Esophagus squamous epithelium (tissue), 5 donors: ENCODE measurements around the gene FKBP4. TPM values are rescaled to one million over a fixed set of nuclear protein-coding genes. Genes with fewer than 3 reads are reported as not detected.

Experiments used
- DNase-seq: peaks from one replicate; lab custom pipeline; 2025; lab: John Stamatoyannopoulos, UW
- H3K27ac ChIP-seq, 4 donors: fragments of 200-600 bp; sonication (generic); one replicate each; pipeline ENCODE4 v1.5.1; 2016 to 2019; ENCODE audit warnings: mild to moderate bottlenecking in 1 of 4
- H3K27me3 ChIP-seq, 4 donors: fragments of 200-600 bp; sonication (generic); 1 replicate in 3 of 4; 2 replicates in 1 of 4; pipeline versions ENCODE4 v1.5.1 to v1.6.0; 2017 to 2021; ENCODE audit warnings: antibody characterized with exemption in 1 of 4
- H3K36me3 ChIP-seq, 3 donors: fragments of 200-600 bp; sonication (generic); one replicate each; pipeline ENCODE4 v1.5.1; 2016 to 2019
- H3K4me1 ChIP-seq, 3 donors: fragments of 200-600 bp; sonication (generic); one replicate each; pipeline ENCODE4 v1.5.1; 2017 to 2019
- H3K4me3 ChIP-seq, 4 donors: fragments of 200-600 bp; sonication (generic); 1 replicate in 3 of 4; 2 replicates in 1 of 4; pipeline ENCODE4 v1.5.1; 2016 to 2019; ENCODE audit warnings: mild to moderate bottlenecking in 2 of 4, moderate library complexity in 1 of 4
- H3K9me3 ChIP-seq, 3 donors: fragments of 200-600 bp; sonication (generic); one replicate each; pipeline ENCODE4 v1.5.1; 2016 to 2019
- POLR2A ChIP-seq, 4 donors: fragments of 450-650 bp; IDR thresholded peaks; one replicate each; pipeline ENCODE4 v1.6.1; 2017; ENCODE audit warnings: antibody characterized with exemption in 4 of 4, mild to moderate bottlenecking in 4 of 4, moderate library complexity in 3 of 4
- WGBS, 2 donors: methylation state at CpG; one replicate each; pipeline ENCODE4 v1.1.5; 2018; 5-methylcytosine and 5-hydroxymethylcytosine counted together
- intact Hi-C: fragments of 100-400 bp; cut with DNase I; formaldehyde crosslinking; loops from one replicate; pipeline ENCODE4 v1.15.0; 2022
- total RNA-seq, 4 donors: library from RNA; depleted of rRNA; stranded (reverse); fragments of >200 nt; gene quantifications; one replicate each; pipeline ENCODE4 v1.1.0, GENCODE V29; 2016
- TF ChIP-seq, protein P1 (sequence below), 6 experiments: fragments of 450-650 bp in 4 of 6; fragments of 200-600 bp in 2 of 6; sonication (generic) in 2 of 6; IDR thresholded peaks; one replicate each; pipeline ENCODE4 v1.5.1; 2016 to 2019; ENCODE audit warnings: antibody characterized with exemption in 6 of 6, mild to moderate bottlenecking in 4 of 6, moderate library complexity in 4 of 6
- donor health status: DM: yes; HTN: yes; CAD: no.

FKBP4 gene
- total RNA-seq, 4 donors from 2014 or later = 55.9 to 86.2 (median 62.8) TPM

DNA sequence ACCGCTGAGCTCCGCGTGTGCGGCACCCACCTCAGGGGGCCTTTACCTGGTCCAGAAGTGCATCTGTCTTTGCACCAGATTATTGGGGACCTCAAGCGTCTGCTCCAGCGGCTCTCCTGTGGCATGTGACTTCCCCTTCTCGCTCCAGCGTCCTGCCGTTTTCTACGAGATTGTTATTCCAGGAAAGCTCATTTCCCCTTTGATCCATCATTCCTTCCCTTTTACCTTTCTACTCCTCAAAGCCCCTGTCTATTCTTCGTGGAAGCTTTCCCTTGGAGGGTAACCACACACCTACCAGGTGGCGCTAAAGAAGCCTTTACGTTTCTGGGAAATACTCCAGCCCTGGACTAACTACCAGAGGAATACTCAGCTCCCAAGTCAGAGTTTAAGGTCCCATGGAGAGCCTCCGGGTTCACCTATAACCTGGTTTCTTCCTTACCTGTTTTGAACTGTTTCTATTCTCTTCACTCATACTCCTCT, 1.5 kb downstream of the FKBP4 start:
- Histone ChIP-seq H3K4me3 (peak overlapping the region; percentile 66 to 96 (median 94)), H3K27ac (peak overlapping the region; percentile 88 to 95 (median 92)), H3K4me1 (peaks cover 12 to 63% (median 46%) of the 10 kb centered on the region in 3 donors), H3K36me3 (peaks cover 22 to 44% (median 23%) of the 10 kb centered on the region in 3 donors), H3K27me3 (no peaks in the 10 kb centered on the region), H3K9me3 (no peaks in the 10 kb centered on the region)
- TF ChIP-seq, protein P1, sequence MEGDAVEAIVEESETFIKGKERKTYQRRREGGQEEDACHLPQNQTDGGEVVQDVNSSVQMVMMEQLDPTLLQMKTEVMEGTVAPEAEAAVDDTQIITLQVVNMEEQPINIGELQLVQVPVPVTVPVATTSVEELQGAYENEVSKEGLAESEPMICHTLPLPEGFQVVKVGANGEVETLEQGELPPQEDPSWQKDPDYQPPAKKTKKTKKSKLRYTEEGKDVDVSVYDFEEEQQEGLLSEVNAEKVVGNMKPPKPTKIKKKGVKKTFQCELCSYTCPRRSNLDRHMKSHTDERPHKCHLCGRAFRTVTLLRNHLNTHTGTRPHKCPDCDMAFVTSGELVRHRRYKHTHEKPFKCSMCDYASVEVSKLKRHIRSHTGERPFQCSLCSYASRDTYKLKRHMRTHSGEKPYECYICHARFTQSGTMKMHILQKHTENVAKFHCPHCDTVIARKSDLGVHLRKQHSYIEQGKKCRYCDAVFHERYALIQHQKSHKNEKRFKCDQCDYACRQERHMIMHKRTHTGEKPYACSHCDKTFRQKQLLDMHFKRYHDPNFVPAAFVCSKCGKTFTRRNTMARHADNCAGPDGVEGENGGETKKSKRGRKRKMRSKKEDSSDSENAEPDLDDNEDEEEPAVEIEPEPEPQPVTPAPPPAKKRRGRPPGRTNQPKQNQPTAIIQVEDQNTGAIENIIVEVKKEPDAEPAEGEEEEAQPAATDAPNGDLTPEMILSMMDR (IDR thresholded peaks at IDR 0.05) = no peak
- no peak for TF ChIP-seq POLR2A (IDR thresholded peaks at IDR 0.05)
- no peak for DNase-seq
- WGBS, 2 donors = 3 to 6% methylated on average over 10 to 14 of the region's 14 CpGs
- intact Hi-C loops = no loop called here

DNA sequence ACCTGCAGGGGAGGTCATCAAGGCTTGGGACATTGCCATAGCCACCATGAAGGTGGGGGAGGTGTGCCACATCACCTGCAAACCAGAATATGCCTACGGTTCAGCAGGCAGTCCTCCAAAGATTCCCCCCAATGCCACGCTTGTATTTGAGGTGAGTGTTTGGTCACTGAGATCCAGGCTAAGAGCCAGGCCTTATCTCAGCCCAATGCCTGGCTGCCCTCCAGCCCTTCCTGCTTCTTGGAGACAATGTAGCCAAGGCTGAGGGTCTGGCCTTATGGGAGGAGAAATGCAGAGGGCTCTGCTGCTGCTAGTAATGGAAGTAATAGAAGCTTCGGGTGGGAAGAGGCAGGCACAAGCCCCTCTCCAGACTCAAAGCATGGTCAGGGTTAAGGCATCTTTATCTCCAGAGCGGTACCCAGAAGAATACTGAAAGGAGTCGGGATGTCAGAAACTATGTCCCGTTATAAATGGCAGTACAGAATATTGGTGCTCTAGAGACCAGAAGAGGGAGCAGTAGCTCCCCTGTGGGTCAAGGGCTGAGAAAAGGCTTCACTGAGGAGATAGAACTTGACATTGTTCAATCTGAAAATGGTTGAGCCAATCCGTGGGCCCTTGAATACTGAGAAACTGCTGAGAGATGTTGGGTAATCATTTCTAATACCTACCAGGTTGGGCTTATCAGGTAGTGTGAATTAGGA, 3.1 kb downstream of the FKBP4 start:
- intact Hi-C loops = no loop called here
- WGBS, 2 donors = 74 to 78% methylated on average over 5 to 6 of the region's 7 CpGs
- peaks cover 31 to 61% (median 38%) of the 10 kb centered on the region in 3 donors for H3K36me3 ChIP-seq
- peak overlapping the region in 1 of 4 donors; percentile 10 for H3K27ac ChIP-seq
- no peaks in the 10 kb centered on the region for H3K9me3 ChIP-seq
- no peak for DNase-seq
- H3K4me3 ChIP-seq = peak overlapping the region in 1 of 4 donors; percentile 2
- peaks cover 13 to 71% (median 50%) of the 10 kb centered on the region in 3 donors for H3K4me1 ChIP-seq
- H3K27me3 ChIP-seq = no peaks in the 10 kb centered on the region
- TF ChIP-seq POLR2A (IDR thresholded peaks at IDR 0.05) = no peak
- TF ChIP-seq, protein P1 (IDR thresholded peaks at IDR 0.05) = peak in 1 of 6 experiments; percentile 8

DNA sequence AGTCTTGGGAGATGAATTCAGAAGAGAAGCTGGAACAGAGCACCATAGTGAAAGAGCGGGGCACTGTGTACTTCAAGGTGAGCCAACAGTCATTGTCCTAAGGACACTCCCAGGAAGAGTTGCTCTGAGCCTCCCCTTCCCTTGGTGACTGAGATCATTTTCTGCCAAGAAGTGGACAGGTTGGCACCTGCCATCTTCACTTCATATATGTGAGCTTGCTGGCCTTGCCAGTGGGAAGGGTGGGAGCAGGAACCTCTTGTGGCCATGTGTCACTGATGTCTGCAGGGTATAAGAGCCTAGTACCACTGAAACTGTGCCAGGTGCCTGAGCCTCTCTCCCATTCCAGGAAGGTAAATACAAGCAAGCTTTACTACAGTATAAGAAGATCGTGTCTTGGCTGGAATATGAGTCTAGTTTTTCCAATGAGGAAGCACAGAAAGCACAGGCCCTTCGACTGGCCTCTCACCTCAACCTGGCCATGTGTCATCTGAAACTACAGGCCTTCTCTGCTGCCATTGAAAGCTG, 5.3 kb downstream of the FKBP4 start:
- TF ChIP-seq, protein P1 (IDR thresholded peaks at IDR 0.05) = no peak
- TF ChIP-seq POLR2A (IDR thresholded peaks at IDR 0.05) = no peak
- H3K4me1 ChIP-seq = peaks cover 13 to 70% (median 45%) of the 10 kb centered on the region in 3 donors
- H3K27me3 ChIP-seq = no peaks in the 10 kb centered on the region
- no peak for DNase-seq
- no peaks in the 10 kb centered on the region for H3K9me3 ChIP-seq
- intact Hi-C loops = no loop called here
- peak overlapping the region; percentile 47 to 78 (median 70) for H3K27ac ChIP-seq
- WGBS, 2 donors = 57% methylated on average over 1 to 3 of the region's 3 CpGs
- H3K36me3 ChIP-seq = peaks cover 43 to 83% (median 57%) of the 10 kb centered on the region in 3 donors
- no peak overlapping the region for H3K4me3 ChIP-seq

DNA sequence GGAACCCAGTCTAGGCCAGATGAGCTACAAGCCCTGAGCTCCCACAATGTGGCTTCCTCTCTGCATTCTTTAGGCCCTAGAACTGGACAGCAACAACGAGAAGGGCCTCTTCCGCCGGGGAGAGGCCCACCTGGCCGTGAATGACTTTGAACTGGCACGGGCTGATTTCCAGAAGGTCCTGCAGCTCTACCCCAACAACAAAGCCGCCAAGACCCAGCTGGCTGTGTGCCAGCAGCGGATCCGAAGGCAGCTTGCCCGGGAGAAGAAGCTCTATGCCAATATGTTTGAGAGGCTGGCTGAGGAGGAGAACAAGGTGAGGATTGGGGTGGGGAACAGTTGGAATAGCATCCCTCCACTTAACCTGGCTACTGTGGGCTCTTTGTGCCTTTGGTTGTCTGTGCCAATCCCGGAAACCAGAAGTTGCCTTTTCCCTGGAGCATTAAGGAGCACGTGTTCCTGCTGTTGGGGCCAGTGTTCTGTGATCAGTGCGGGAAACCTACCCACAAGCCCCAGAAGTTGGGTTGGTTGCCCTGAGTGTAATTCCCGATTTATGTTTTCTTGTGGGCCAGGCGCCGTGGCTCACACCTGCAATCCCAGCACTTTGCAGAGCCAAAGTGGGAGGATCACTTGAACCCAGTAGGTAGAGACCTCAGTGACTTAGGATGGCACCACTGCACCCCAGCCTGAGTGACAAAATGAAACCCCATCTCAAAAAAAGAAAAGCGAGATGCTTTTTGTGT, 6.4 kb downstream of the FKBP4 start:
- TF ChIP-seq POLR2A (IDR thresholded peaks at IDR 0.05) = no peak
- TF ChIP-seq, protein P1 (IDR thresholded peaks at IDR 0.05) = no peak
- H3K36me3 ChIP-seq = peaks cover 43 to 94% (median 57%) of the 10 kb centered on the region in 3 donors
- WGBS, 2 donors = 39 to 75% methylated on average over 6 to 12 of the region's 16 CpGs

More for the DNA sequence above, 6.4 kb downstream of the FKBP4 start:
- no peak for DNase-seq
- Histone ChIP-seq H3K27me3 (no peaks in the 10 kb centered on the region), H3K27ac (peak overlapping the region; percentile 41 to 78 (median 70)), H3K4me1 (peaks cover 13 to 65% (median 45%) of the 10 kb centered on the region in 3 donors), H3K9me3 (no peaks in the 10 kb centered on the region), H3K4me3 (no peak overlapping the region)
- intact Hi-C loops = no loop called here
